Adrenal gland (tissue), 12 donors: ENCODE data around the gene LAMC2. TPM values are rescaled to one million over a fixed set of nuclear protein-coding genes. Genes with fewer than 3 reads are reported as not detected.
A peak's percentile ranks its signal among the peaks of the same experiment; 100 is the strongest.

Experiments used
- DNase-seq, 7 donors: peaks; one replicate each; pipeline ENCODE4 v3.0.0-alpha.2; 2019 to 2020
- H3K27ac ChIP-seq, 5 donors: fragments of 200-600 bp; sonication (generic) in 4 of 5; 1 replicate in 3 of 5; 2 replicates in 2 of 5; pipeline versions ENCODE4 v1.5.1 to v1.8.0; 2016 to 2020; ENCODE audit warnings: mild to moderate bottlenecking in 1 of 5
- H3K27me3 ChIP-seq: fragments of 200-600 bp; 2 replicates; pipeline ENCODE4 v1.8.0; 2021
- H3K36me3 ChIP-seq, 2 donors: fragments of 200-600 bp; replicated peaks in 1 of 2; 1 replicate in 1 of 2; 2 replicates in 1 of 2; pipeline versions ENCODE4 v1.5.1 to v1.8.0; 2018 to 2022
- H3K4me1 ChIP-seq, 2 donors: fragments of 200-600 bp; replicated peaks in 1 of 2; 1 replicate in 1 of 2; 2 replicates in 1 of 2; pipeline versions ENCODE4 v1.5.1 to v1.8.0; 2018 to 2021
- H3K4me3 ChIP-seq, 4 donors: fragments of 200-600 bp; sonication (generic) in 3 of 4; one replicate each; pipeline ENCODE4 v1.5.1; 2016 to 2018
- H3K9me3 ChIP-seq, 3 donors: fragments of 200-600 bp; sonication (generic) in 1 of 3; replicated peaks in 1 of 3; 1 replicate in 2 of 3; 2 replicates in 1 of 3; pipeline versions ENCODE4 v1.5.1 to v1.8.0; 2016 to 2021
- POLR2A ChIP-seq, 2 donors: fragments of 450-650 bp; IDR thresholded peaks; one replicate each; pipeline ENCODE4 v1.6.1; 2017; ENCODE audit warnings: antibody characterized with exemption in 2 of 2, mild to moderate bottlenecking in 2 of 2, moderate library complexity in 1 of 2
- WGBS, 4 donors: extraction: QIAGEN DNeasy Blood & Tissue Kit in 2 of 4; methylation state at CpG; one replicate each; pipeline versions ENCODE4 v1.1.5 to v1.1.7; 2013 to 2017; 5-methylcytosine and 5-hydroxymethylcytosine counted together
- intact Hi-C, 2 donors: fragments of 100-400 bp; cut with DNase I; formaldehyde crosslinking; loops; one replicate each; pipeline versions ENCODE4 v1.14.1 to v1.15.0; 2022 to 2023
- polyA plus RNA-seq, 3 donors: library from polyadenylated mRNA; stranded (reverse); fragments of 200-250 nt in 2 of 3; fragments of 350-450 nt in 1 of 3; fragmentation: Illumina TruSeq in 1 of 3; extraction: RNeasy Lipid Tissue Mini Kit (QIAGEN cat#74804) in 1 of 3; gene quantifications; one replicate each; pipeline ENCODE4 v1.2.3, GENCODE V29; 2013 to 2014
- total RNA-seq, 9 donors: library from RNA; depleted of rRNA in 4 of 9; stranded (reverse); fragments of >200 nt in 4 of 9; fragments of 120-200 nt in 1 of 9; fragmentation: NEBNext Ultra II Directional in 1 of 9; extraction: Animal tissue kit (Norgen Biotek cat#: 25700) in 1 of 9; gene quantifications; one replicate each; pipeline versions ENCODE4 v1.1.0 to v1.2.4, GENCODE V29; 2013 to 2023
- TF ChIP-seq, protein P1 (sequence below), 6 experiments: fragments of 450-650 bp in 4 of 6; fragments of 200-600 bp in 2 of 6; sonication (generic) in 1 of 6; IDR thresholded peaks; 1 replicate in 5 of 6; 2 replicates in 1 of 6; pipeline versions ENCODE4 v1.5.1 to v1.8.0; 2016 to 2021; ENCODE audit warnings: antibody characterized with exemption in 6 of 6, mild to moderate bottlenecking in 2 of 6, moderate library complexity in 1 of 6
- donor health status: healthy with polysubstance abuse.
- donor health status: Bipolar disorder and iron deficiency.
- donor health status: DM: yes; HTN: yes; CAD: no.
- donor health status: DM: no; HTN: no; CAD: no.
- donor health status: DM: no; HTN: no; CAD: no.
- donor health status: DM: yes; HTN: yes; CAD: no.

LAMC2 gene
- total and polyA plus RNA-seq, 12 donors = 0.04 to 1.4 (median 0.16) TPM; not detected in 1

DNA sequence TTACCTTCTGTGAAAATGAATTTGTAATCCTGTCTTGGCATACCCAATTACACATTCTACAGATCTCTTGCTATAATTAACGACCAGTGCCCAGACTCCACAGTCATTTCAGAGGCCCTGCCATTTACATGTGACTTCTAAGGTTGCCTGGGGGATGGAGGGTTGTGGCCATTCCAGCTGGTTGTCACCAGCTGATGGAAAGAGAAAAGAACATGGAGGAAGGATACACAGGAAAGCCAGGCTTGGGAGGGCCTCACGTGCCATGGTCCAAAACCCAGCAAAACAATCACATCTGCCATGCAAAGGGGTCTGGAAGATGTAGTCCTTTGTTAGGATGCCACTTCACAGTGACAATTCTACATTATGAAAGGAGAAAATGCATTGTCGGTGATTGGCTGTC lies 59.3 kb downstream of the LAMC2 start:
- Histone ChIP-seq H3K4me1 (peaks cover 0 to 3% of the 10 kb centered on the region in 2 donors), H3K4me3 (no peak overlapping the region), H3K27me3 (no peaks in the 10 kb centered on the region), H3K36me3 (no peaks in the 10 kb centered on the region), H3K27ac (peak overlapping the region in 1 of 5 donors; percentile 5), H3K9me3 (no peaks in the 10 kb centered on the region)
- WGBS, 4 donors = 83 to 88% (median 85%) methylated on average over 3 of the region's 3 CpGs
- no peak for DNase-seq
- TF ChIP-seq POLR2A (IDR thresholded peaks at IDR 0.05) = no peak
- TF ChIP-seq, protein P1, sequence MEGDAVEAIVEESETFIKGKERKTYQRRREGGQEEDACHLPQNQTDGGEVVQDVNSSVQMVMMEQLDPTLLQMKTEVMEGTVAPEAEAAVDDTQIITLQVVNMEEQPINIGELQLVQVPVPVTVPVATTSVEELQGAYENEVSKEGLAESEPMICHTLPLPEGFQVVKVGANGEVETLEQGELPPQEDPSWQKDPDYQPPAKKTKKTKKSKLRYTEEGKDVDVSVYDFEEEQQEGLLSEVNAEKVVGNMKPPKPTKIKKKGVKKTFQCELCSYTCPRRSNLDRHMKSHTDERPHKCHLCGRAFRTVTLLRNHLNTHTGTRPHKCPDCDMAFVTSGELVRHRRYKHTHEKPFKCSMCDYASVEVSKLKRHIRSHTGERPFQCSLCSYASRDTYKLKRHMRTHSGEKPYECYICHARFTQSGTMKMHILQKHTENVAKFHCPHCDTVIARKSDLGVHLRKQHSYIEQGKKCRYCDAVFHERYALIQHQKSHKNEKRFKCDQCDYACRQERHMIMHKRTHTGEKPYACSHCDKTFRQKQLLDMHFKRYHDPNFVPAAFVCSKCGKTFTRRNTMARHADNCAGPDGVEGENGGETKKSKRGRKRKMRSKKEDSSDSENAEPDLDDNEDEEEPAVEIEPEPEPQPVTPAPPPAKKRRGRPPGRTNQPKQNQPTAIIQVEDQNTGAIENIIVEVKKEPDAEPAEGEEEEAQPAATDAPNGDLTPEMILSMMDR (IDR thresholded peaks at IDR 0.05) = no peak
- intact Hi-C loops = no loop called here

GRCh38 chr1:183246436-183246835 lies 60.4 kb downstream of the LAMC2 start:
- peaks cover 0 to 3% of the 10 kb centered on the region in 2 donors for H3K4me1 ChIP-seq
- H3K9me3 ChIP-seq = no peaks in the 10 kb centered on the region
- TF ChIP-seq, protein P1 (IDR thresholded peaks at IDR 0.05) = no peak
- TF ChIP-seq POLR2A (IDR thresholded peaks at IDR 0.05) = no peak
- H3K27ac ChIP-seq = no peak overlapping the region
- no peak for DNase-seq
- intact Hi-C loops = no loop called here
- no peaks in the 10 kb centered on the region for H3K27me3 ChIP-seq
- no peak overlapping the region for H3K4me3 ChIP-seq
- no peaks in the 10 kb centered on the region for H3K36me3 ChIP-seq

GRCh38 chr1:183247066-183247465 lies 61.0 kb downstream of the LAMC2 start:
- no peak overlapping the region for H3K27ac ChIP-seq
- no peak for DNase-seq
- H3K9me3 ChIP-seq = no peaks in the 10 kb centered on the region
- no peak overlapping the region for H3K4me3 ChIP-seq
- H3K4me1 ChIP-seq = peaks cover 0 to 3% of the 10 kb centered on the region in 2 donors
- TF ChIP-seq POLR2A (IDR thresholded peaks at IDR 0.05) = no peak
- TF ChIP-seq, protein P1 (IDR thresholded peaks at IDR 0.05) = no peak
- intact Hi-C loops = no loop called here
- no peaks in the 10 kb centered on the region for H3K36me3 ChIP-seq
- no peaks in the 10 kb centered on the region for H3K27me3 ChIP-seq
- 89 to 95% (median 91%) methylated on average over 11 of the region's 11 CpGs for WGBS, 4 donors

DNA sequence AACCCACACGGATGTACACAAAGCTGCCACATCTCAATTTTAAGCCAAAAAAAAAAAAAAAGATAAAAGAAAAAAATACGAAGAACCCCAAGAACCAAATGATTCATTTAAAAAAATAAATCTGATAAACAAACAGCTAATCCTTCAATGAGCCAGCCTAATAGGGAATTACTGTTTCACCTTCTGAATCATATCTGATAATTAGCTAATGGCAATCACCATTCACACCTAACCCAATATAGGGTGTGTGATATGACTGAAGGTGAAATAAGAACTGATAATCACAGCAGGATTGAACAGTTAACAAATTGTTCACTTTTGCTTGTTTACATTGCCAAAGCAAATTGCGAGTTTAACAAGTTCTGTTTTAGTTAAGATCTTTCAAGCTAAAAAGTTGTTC lies 61.4 kb downstream of the LAMC2 start:
- WGBS, 4 donors = 66 to 84% (median 73%) methylated on average over 3 of the region's 3 CpGs
- intact Hi-C loops = no loop called here
- DNase-seq = no peak
- Histone ChIP-seq H3K4me1 (no peaks in the 10 kb centered on the region), H3K9me3 (no peaks in the 10 kb centered on the region), H3K36me3 (no peaks in the 10 kb centered on the region), H3K4me3 (no peak overlapping the region), H3K27ac (no peak overlapping the region), H3K27me3 (no peaks in the 10 kb centered on the region)
- TF ChIP-seq, protein P1 (IDR thresholded peaks at IDR 0.05) = no peak
